SU-DHL-6 (cell line): ENCODE data around the gene SMIM5.

Experiments used
- CTCF ChIP-seq: fragments of 200-600 bp; sonication (generic); IDR thresholded peaks from one replicate; pipeline ENCODE4 v1.5.1; 2017; ENCODE audit warnings: antibody characterized with exemption, mild to moderate bottlenecking, low read length, moderate library complexity; ENCODE audit not compliant: insufficient read depth, poor library complexity, severe bottlenecking
- EZH2phosphoT487 ChIP-seq: fragments of 200-600 bp; sonication (generic), shearing (Covaris generic); conservative IDR thresholded peaks from 2 replicates; pipeline ENCODE4 v1.6.1; 2018; ENCODE audit warnings: mild to moderate bottlenecking, antibody characterized with exemption, low read length, moderate library complexity, mixed read lengths

GRCh38 chr17:75616521-75617122, 16.6 kb upstream of the SMIM5 start:
- TF ChIP-seq CTCF (no peak), EZH2phosphoT487 (no peak)
